ENCODE data around the gene C3orf22.

- TF ChIP-seq EP300 (IDR thresholded peaks at IDR 0.05; ENCODE audit: low read depth), result no peak
- TF ChIP-seq CTCF (IDR thresholded peaks at IDR 0.05), result no peak
- no peak for TF ChIP-seq POLR2A (IDR thresholded peaks at IDR 0.05)
Measured at GRCh38 chr3:126502656-126503055, 56.1 kb downstream of the C3orf22 start.
